ENCODE results near the gene ANO7. TPM values are rescaled to one million over a fixed set of nuclear protein-coding genes. Genes with fewer than 3 reads are reported as not detected.

Gene ANO7
- total RNA-seq, 3 donors from 2014 or later (not counting 1 experiment from before 2014, with no cell fraction given): 0.97 to 1.4 (median 1.1) TPM

DNA sequence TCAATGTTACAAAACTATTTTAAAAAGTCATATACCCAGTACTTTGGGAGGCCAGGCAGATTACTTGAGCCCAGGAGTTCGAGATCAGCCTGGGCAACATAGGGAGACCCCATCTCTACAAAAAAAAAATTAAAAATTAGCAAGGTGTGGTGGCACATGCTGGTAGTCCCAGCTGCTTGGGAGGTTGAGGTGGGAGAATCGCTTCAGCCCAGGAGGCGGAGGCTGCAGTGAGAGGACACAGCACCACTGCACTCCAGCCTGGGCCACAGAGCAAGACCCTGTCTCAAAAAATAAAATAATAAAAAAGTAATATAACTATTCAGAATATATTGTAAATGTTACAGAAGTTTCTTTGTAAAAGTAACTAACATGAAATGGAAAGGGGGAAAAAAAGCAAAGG is 41.1 kb upstream of the ANO7 start:
- intact Hi-C loops (cut with micrococcal nuclease): loop anchor here (5.0 kb wide), 1 partner anchor 210 kb away; the partner anchor contains the start of gene FARP2
- Histone ChIP-seq H3K36me3 (ENCODE audit: control insufficient read depth, insufficient read depth, low read length) (peaks cover 4% of the 10 kb centered on the region), H3K27ac (ENCODE audit: low read length) (no peak overlapping the region), H3K4me1 (ENCODE audit: control insufficient read depth, insufficient read depth, low read length) (peaks cover 14% of the 10 kb centered on the region), H3K27me3 (ENCODE audit: control insufficient read depth, insufficient read depth, low read length) (no peaks in the 10 kb centered on the region), H3K4me3 (ENCODE audit: low read length) (no peak overlapping the region), H3K9me3 (ENCODE audit: control insufficient read depth, insufficient read depth, low read length) (no peaks in the 10 kb centered on the region)
- WGBS (ENCODE audit: insufficient coverage): 87% methylated on average over 3 of the region's 3 CpGs
- no peak for DNase-seq
- ATAC-seq: no peak
- TF ChIP-seq, protein P1, sequence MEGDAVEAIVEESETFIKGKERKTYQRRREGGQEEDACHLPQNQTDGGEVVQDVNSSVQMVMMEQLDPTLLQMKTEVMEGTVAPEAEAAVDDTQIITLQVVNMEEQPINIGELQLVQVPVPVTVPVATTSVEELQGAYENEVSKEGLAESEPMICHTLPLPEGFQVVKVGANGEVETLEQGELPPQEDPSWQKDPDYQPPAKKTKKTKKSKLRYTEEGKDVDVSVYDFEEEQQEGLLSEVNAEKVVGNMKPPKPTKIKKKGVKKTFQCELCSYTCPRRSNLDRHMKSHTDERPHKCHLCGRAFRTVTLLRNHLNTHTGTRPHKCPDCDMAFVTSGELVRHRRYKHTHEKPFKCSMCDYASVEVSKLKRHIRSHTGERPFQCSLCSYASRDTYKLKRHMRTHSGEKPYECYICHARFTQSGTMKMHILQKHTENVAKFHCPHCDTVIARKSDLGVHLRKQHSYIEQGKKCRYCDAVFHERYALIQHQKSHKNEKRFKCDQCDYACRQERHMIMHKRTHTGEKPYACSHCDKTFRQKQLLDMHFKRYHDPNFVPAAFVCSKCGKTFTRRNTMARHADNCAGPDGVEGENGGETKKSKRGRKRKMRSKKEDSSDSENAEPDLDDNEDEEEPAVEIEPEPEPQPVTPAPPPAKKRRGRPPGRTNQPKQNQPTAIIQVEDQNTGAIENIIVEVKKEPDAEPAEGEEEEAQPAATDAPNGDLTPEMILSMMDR (IDR thresholded peaks at IDR 0.05): no peak
- Mint-ChIP-seq H3K36me3 (no peaks in the 10 kb centered on the region), H3K27me3 (ENCODE audit: low read depth in 2 of 2) (no peaks in the 10 kb centered on the region), H3K4me1 (peaks cover 34 to 36% of the 10 kb centered on the region in 2 donors), H3K27ac (no peak overlapping the region), H3K9me3 (no peaks in the 10 kb centered on the region), H3K4me3 (peak overlapping the region; percentile 54)

DNA sequence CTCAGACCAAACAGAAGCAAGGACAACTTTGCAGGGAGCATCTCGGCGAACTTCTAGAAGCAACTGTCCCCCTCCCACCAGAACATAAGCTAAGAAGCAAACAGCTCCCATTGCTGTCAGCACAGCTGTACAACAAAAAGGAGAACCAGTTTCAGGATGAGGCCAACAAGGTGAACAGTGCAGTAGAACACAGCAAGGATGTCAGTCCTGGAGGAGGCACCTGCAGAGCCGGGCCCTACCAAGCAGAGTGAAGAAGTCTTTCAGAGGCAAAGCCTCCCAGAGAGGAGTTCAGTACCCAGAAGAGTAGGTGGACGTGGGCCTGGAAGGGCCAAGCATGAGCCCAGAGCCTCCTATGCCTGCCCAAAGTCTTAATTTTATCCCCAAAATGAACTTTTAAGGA is 40.2 kb upstream of the ANO7 start:
- Histone ChIP-seq H3K4me1 (ENCODE audit: control insufficient read depth, insufficient read depth, low read length) (peaks cover 14% of the 10 kb centered on the region), H3K4me3 (ENCODE audit: low read length) (no peak overlapping the region), H3K27me3 (ENCODE audit: control insufficient read depth, insufficient read depth, low read length) (no peaks in the 10 kb centered on the region), H3K27ac (ENCODE audit: low read length) (no peak overlapping the region), H3K9me3 (ENCODE audit: control insufficient read depth, insufficient read depth, low read length) (no peaks in the 10 kb centered on the region), H3K36me3 (ENCODE audit: control insufficient read depth, insufficient read depth, low read length) (peaks cover under 1% of the 10 kb centered on the region)
- H3K36me3 Mint-ChIP-seq: no peaks in the 10 kb centered on the region
- peak overlapping the region; percentile 95 for H3K4me3 Mint-ChIP-seq
- TF ChIP-seq, protein P1 (IDR thresholded peaks at IDR 0.05): no peak
- peak overlapping the region; percentile 75 to 89 for H3K27ac Mint-ChIP-seq
- intact Hi-C loops (cut with micrococcal nuclease): loop anchor here (5.0 kb wide), 1 partner anchor 209 kb away; the partner anchor contains the start of gene FARP2
- DNase-seq (no peak), ATAC-seq (no peak)
- WGBS (ENCODE audit: insufficient coverage): 86% methylated on average over 4 of the region's 4 CpGs
- peaks cover 34 to 39% of the 10 kb centered on the region in 2 donors for H3K4me1 Mint-ChIP-seq
- no peaks in the 10 kb centered on the region for H3K9me3 Mint-ChIP-seq
- no peaks in the 10 kb centered on the region for H3K27me3 Mint-ChIP-seq (ENCODE audit: low read depth in 2 of 2)

DNA sequence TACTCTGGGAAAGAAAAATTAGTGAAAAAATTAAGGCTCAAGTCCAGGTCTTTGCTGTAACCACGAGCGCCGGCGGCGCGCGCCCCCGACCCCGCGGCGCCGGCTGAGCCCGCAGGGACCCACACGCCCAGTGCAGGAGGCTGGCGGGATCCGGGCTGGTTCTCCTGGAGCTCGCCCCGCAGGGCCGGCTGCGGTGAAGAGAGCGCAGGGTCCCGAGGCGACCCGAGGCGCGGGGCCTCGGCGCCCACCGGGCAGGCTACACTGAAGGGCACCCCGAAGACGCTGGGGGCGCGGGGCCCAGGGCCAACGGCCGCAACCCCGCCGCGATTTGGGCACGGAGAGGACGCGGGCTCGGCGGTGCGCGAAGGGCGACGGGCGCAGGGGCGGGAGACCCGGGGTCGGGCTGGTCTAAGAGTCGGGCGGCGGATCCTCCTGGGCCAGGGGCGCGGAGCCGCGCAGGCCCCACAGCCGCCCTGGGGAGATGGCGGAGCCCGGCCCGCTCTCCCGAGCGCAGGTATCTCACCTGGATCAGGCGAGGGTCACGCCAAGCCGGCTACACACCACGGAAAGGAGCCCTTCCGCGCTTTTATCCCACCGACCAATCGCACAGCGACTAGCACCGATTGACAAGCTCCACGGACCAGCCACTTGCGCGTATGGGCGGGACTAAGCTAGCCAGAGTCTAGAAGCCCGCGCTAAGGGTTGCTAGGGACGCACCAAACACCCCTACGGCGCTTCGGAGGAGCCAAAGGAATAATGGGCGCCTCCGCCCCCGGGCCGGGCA is 39.4 kb upstream of the ANO7 start, which contains the start of gene PASK:
Gene PASK, minus strand, starts transcription at position 582 of the 784 bp plus-strand sequence. CDS start 6,440 bp downstream, outside the sequence.
- TF ChIP-seq, protein P1 (IDR thresholded peaks at IDR 0.05): no peak
- H3K4me3 Mint-ChIP-seq: peak within 1 kb of the TSS; percentile 95
- peak within 1 kb of the TSS; percentile 6 for H3K27ac ChIP-seq (ENCODE audit: low read length)
- H3K4me3 ChIP-seq (ENCODE audit: low read length): peak within 1 kb of the TSS; percentile 78
- under 1% methylated on average over 88 of the region's 88 CpGs for WGBS (ENCODE audit: insufficient coverage)
- H3K4me1 ChIP-seq (ENCODE audit: control insufficient read depth, insufficient read depth, low read length): peaks cover 14% of the 10 kb centered on the region
- H3K36me3 Mint-ChIP-seq: no peaks in the 10 kb centered on the region
- H3K4me1 Mint-ChIP-seq: peaks cover 34 to 42% of the 10 kb centered on the region in 2 donors
- H3K27me3 Mint-ChIP-seq (ENCODE audit: low read depth in 2 of 2): no peaks in the 10 kb centered on the region
- H3K9me3 ChIP-seq (ENCODE audit: control insufficient read depth, insufficient read depth, low read length): no peaks in the 10 kb centered on the region
- H3K27me3 ChIP-seq (ENCODE audit: control insufficient read depth, insufficient read depth, low read length): no peaks in the 10 kb centered on the region
- no peaks in the 10 kb centered on the region for H3K9me3 Mint-ChIP-seq
- ATAC-seq (peak; percentile 82 to 92 (median 83)), DNase-seq (peak; percentile 85 to 96)
- intact Hi-C loops (cut with micrococcal nuclease): loop anchor here (5.0 kb wide), 1 partner anchor 208 kb away; the partner anchor contains the start of gene FARP2
- H3K36me3 ChIP-seq (ENCODE audit: control insufficient read depth, insufficient read depth, low read length): peaks cover 4% of the 10 kb centered on the region
- H3K27ac Mint-ChIP-seq: peak within 1 kb of the TSS; percentile 89 to 90
